ENCODE results near the gene TTLL3.
"Not testable (repeated sequence)": the region's sequence is repeated elsewhere in the genome, so short reads cannot be mapped to it uniquely, and the experiment has no call there.

The TTLL3 gene

DNA sequence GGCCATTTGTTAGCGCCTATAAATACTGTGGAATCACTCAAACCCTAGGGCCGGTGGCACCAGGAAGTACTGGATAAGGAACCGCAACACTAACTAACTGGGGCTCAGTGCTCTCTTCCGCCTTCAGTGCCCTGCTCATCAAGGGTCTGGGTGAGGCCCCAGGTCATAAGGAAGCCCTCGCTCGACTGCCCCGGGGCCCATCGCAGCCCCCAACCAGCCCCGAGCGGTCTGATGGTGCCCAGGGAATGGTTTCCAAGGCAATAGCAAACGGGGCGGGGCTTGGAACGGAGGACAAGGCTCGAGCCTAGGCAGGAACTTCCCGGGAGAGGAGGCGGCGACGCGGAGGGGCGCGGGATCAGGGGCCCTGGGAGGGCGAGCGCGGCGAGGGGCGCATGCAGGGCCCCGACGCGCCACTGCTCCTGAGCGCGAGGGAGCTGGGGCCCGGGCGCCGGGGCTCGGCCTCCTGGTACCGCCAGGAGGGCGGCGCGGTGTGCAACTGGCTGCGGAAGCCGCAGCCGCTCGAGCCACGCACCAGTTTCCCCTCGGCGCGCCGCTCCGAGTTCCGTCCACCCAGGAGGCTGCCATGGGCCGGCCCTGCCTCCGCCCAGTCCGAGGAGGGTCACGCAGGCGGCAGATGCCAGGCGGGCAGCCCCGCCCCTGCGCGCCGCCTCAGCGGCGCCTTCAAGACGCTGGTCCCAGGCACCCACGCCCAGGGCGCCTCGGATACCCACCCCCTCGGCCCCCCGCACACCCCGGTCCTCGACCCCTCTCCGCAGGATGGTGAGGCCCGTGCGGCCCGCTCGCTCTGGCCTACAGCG lies at the start of gene TTLL3:
TTLL3 (plus strand) TSS at position 648 of the 818 bp plus-strand sequence. CDS start 400 bp downstream, outside the sequence.
- DNase-seq (ENCODE audit: low read depth, low spot score): no peak

DNA sequence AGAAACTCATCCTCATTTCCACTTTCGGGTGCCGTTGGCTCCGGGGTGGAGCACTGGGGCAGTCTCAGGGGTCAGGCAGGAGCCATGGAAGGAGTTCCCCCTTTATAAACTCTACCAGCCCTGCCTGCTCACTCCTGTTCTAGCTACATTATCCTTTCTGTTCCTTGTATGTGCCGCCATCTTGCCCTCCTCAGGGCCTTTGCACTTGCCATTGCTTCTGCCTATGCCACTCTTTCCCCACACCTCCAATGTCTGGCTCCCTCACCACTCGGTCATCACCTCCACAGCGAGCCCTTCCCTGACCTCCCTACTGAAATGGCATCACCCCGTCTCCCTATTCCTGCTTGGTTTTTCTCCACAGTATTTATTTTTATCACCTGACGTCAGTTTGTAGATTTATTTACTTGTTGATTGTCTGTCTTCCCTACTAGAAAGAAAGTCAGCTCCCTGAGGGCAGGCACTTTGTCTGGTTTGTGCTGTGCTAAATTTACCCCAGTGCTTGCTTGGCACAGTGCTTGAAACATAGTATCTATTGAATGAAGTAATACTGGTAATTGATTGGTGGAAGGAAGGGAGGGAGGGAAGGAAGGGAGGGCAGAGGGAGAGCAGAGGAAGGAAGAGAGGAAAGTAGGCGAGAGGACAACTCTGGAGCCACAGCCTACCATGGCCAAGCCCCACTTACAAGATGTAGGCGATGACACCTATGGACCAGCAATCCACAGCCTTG lies 49.1 kb upstream of the TTLL3 start:
- DNase-seq (ENCODE audit: low read depth, low spot score): no peak

DNA sequence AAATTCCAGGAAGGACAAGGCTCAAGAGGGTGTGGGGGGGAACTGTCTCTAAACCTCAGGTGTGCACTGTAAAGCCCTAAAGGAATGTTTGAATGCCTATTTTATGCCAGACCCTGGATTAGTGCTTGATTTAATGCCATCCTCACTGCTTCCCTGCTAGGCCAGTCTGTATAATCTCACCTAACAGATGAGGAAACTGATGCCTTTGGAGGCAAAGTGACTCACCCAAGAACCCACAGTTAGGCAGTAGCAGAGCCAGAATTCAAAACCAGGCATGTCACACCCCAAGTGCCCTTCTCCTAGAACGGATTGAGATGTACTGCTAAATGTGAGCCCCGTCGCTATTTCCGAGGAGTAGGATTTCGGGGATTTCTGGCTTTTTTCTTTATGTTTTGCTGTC lies 48.1 kb upstream of the TTLL3 start:
- DNase-seq (ENCODE audit: low read depth, low spot score): no peak

DNA sequence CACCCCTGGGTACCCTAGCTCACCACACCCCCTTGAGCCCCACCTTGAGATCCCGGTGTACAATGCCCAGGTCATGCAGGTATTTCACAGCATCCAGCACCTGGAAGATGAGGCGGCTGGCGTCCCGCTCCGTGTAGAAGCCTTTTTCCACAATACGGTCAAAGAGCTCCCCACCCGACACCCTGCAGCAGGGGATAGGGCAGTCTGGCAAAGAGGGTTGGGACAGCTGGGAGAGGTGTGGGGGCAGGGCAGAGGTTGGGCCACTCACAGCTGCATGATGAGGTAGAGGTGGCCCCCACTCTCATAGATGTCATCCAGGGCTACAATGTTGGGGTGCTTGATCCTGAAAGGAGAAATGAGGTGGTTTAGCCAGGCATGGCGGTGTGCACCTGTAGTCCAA lies 47.2 kb upstream of the TTLL3 start:
- no peak for DNase-seq (ENCODE audit: low read depth, low spot score)

- DNase-seq (ENCODE audit: low read depth, low spot score): no peak
Observed at GRCh38 chr3:9765865-9766264, 44.2 kb upstream of the TTLL3 start.

- DNase-seq (ENCODE audit: low read depth, low spot score): no peak
Observed at GRCh38 chr3:9767418-9767817, 42.6 kb upstream of the TTLL3 start.

GRCh38 chr3:9768141-9768775 lies 41.8 kb upstream of the TTLL3 start:
- DNase-seq (ENCODE audit: low read depth, low spot score): no peak

DNA sequence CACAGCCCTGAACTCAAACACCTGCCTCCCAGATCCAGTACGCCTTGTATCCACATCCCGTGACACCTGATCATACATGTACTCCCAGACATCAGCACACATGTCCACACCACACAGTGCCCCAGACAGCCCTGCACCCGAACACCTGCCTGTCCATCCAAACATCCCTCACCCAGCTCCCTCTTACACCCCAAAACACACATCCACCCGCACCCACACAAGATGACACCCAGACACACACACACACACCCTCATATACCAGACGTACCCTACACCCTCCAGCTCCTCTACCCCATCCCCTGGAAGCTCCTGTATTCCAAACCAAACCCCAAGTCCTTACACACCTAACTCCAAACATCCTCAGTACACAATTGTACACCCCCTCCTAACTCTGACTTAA lies 41.0 kb upstream of the TTLL3 start:
- DNase-seq (ENCODE audit: low read depth, low spot score): no peak

- DNase-seq (ENCODE audit: low read depth, low spot score): no peak
Observed at GRCh38 chr3:9769426-9770275, 40.4 kb upstream of the TTLL3 start, which contains the start of gene CAMK1. Gene CAMK1 (minus strand): TSS chr3:9769947. CDS start chr3:9767749, 2,198 bp downstream.

GRCh38 chr3:9770276-9770812 lies 39.7 kb upstream of the TTLL3 start:
- DNase-seq (ENCODE audit: low read depth, low spot score): no peak

- DNase-seq (ENCODE audit: low read depth, low spot score): not testable (repeated sequence)
Observed at GRCh38 chr3:9771007-9771406, 39.1 kb upstream of the TTLL3 start.

- DNase-seq (ENCODE audit: low read depth, low spot score): no peak
Observed at GRCh38 chr3:9776896-9777693, 33.0 kb upstream of the TTLL3 start.

DNA sequence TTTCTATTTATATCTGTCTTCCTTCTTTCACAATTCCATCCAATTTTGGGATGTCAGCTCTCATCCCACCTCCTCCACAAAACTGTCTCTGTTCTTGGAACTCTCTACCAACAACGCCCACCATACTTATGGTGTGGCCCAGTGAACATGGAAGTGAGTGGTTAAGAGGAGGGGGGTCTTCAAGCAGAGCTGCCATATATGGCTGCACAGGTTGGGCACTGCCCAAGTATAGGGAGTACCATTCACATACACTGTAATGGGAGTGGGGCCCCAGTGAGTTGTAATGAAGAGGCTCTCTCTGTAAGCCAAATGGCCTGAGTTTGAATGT lies 32.4 kb upstream of the TTLL3 start:
- DNase-seq (ENCODE audit: low read depth, low spot score): no peak

GRCh38 chr3:9778143-9779074 lies 31.7 kb upstream of the TTLL3 start:
- DNase-seq (ENCODE audit: low read depth, low spot score): no peak

DNA sequence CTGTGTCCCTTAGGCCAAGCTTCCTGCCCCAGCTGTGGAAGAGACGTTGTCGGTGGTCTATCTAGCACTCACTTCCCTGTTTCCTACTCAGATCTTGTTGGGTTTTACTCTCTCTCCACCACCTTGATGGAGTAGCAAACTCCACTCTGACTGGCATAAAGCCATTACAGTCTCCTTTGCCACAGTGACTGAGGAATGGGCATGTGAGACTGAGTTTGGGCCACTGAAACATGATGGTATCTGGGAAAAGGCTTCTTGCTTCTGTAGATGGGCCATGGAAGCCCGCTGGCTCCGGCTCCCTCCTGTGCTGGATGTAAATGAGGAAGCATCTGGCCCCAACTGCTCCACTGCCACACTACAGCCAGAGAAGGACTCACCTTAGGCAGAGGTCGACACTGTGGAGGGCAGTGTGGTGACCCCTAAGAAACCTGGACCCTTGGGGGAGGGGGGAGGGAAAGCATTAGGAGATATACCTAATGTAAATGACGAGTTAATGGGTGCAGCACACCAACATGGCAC lies 30.9 kb upstream of the TTLL3 start:
- no peak for DNase-seq (ENCODE audit: low read depth, low spot score)

- no peak for DNase-seq (ENCODE audit: low read depth, low spot score)
Observed at GRCh38 chr3:9779721-9780457, 30.2 kb upstream of the TTLL3 start.

GRCh38 chr3:9780458-9780812 lies 29.6 kb upstream of the TTLL3 start:
- DNase-seq (ENCODE audit: low read depth, low spot score): no peak

- DNase-seq (ENCODE audit: low read depth, low spot score): no peak
Observed at GRCh38 chr3:9780910-9781309, 29.2 kb upstream of the TTLL3 start.

GRCh38 chr3:9781551-9781950 lies 28.5 kb upstream of the TTLL3 start:
- no peak for DNase-seq (ENCODE audit: low read depth, low spot score)

All from smooth muscle cell of the brain vasculature (primary cell).